Testis (tissue), 3 donors: ENCODE measurements around the gene MAML2. TPM values are rescaled to one million over a fixed set of nuclear protein-coding genes. Genes with fewer than 3 reads are reported as not detected.

Experiments used
- DNase-seq: peaks from one replicate; pipeline ENCODE4 v3.0.0-alpha.2; 2019
- H3K27ac ChIP-seq, 2 donors: fragments of 200-600 bp; sonication (generic); one replicate each; pipeline ENCODE4 v1.5.1; 2019
- H3K27me3 ChIP-seq: fragments of 200-600 bp; sonication (generic); one replicate; pipeline ENCODE4 v1.5.1; 2019
- H3K36me3 ChIP-seq: fragments of 200-600 bp; sonication (generic); one replicate; pipeline ENCODE4 v1.5.1; 2017; ENCODE audit warnings: low read depth; ENCODE audit errors: missing control alignments
- H3K4me1 ChIP-seq: fragments of 200-600 bp; sonication (generic); one replicate; pipeline ENCODE4 v1.5.1; 2019
- H3K4me3 ChIP-seq, 2 donors: fragments of 200-600 bp; sonication (generic); one replicate each; pipeline ENCODE4 v1.5.1; 2017 to 2019
- H3K9me3 ChIP-seq: fragments of 200-600 bp; sonication (generic); one replicate; pipeline ENCODE4 v1.5.1; 2017
- POLR2A ChIP-seq: fragments of 450-650 bp; IDR thresholded peaks from one replicate; pipeline ENCODE4 v1.6.1; 2017; ENCODE audit warnings: antibody characterized with exemption, mild to moderate bottlenecking, moderate library complexity
- WGBS, 2 donors: methylation state at CpG; one replicate each; pipeline ENCODE4 v1.1.5; 2018; 5-methylcytosine and 5-hydroxymethylcytosine counted together
- intact Hi-C: fragments of 100-400 bp; cut with DNase I; formaldehyde crosslinking; loops from one replicate; pipeline ENCODE4 v1.15.1; 2023; ENCODE audit warnings: low total_unique reads
- polyA plus RNA-seq: library from polyadenylated mRNA; stranded (reverse); fragments of 350-450 nt; fragmentation: Illumina TruSeq; extraction: RNeasy Lipid Tissue Mini Kit (QIAGEN cat#74804); gene quantifications from one replicate; pipeline ENCODE4 v1.2.3, GENCODE V29; 2014; ENCODE audit warnings: low read depth, low replicate concordance; ENCODE audit not compliant: insufficient read depth
- total RNA-seq, 2 donors: library from RNA; depleted of rRNA; stranded (reverse); fragments of >200 nt; gene quantifications; one replicate each; pipeline ENCODE4 v1.2.3, GENCODE V29; 2016
- TF ChIP-seq, protein P1 (sequence below), 3 experiments: fragments of 450-650 bp in 2 of 3; fragments of 200-600 bp in 1 of 3; sonication (generic) in 1 of 3; IDR thresholded peaks; one replicate each; pipeline ENCODE4 v1.5.1; 2016 to 2019; ENCODE audit warnings: antibody characterized with exemption in 3 of 3, mild to moderate bottlenecking in 2 of 3, moderate library complexity in 1 of 3

MAML2 gene
- total and polyA plus RNA-seq, 3 donors from 2014 or later = 5.1 to 23.6 (median 17.6) TPM

GRCh38 chr11:96044747-96045146 is 298.2 kb downstream of the MAML2 start:
- Histone ChIP-seq H3K4me3 (no peak overlapping the region), H3K27me3 (no peaks in the 10 kb centered on the region), H3K27ac (no peak overlapping the region), H3K9me3 (no peaks in the 10 kb centered on the region), H3K36me3 (no peaks in the 10 kb centered on the region), H3K4me1 (no peaks in the 10 kb centered on the region)
- intact Hi-C loops = no loop called here
- no peak for TF ChIP-seq POLR2A
- TF ChIP-seq, protein P1, sequence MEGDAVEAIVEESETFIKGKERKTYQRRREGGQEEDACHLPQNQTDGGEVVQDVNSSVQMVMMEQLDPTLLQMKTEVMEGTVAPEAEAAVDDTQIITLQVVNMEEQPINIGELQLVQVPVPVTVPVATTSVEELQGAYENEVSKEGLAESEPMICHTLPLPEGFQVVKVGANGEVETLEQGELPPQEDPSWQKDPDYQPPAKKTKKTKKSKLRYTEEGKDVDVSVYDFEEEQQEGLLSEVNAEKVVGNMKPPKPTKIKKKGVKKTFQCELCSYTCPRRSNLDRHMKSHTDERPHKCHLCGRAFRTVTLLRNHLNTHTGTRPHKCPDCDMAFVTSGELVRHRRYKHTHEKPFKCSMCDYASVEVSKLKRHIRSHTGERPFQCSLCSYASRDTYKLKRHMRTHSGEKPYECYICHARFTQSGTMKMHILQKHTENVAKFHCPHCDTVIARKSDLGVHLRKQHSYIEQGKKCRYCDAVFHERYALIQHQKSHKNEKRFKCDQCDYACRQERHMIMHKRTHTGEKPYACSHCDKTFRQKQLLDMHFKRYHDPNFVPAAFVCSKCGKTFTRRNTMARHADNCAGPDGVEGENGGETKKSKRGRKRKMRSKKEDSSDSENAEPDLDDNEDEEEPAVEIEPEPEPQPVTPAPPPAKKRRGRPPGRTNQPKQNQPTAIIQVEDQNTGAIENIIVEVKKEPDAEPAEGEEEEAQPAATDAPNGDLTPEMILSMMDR (IDR thresholded peaks at IDR 0.05) = no peak
- DNase-seq = no peak
- 84 to 89% methylated on average over 2 of the region's 2 CpGs for WGBS, 2 donors

GRCh38 chr11:96044311-96044710 is 298.7 kb downstream of the MAML2 start:
- no peak for DNase-seq
- Histone ChIP-seq H3K4me3 (no peak overlapping the region), H3K27ac (no peak overlapping the region), H3K36me3 (no peaks in the 10 kb centered on the region), H3K27me3 (no peaks in the 10 kb centered on the region), H3K9me3 (no peaks in the 10 kb centered on the region), H3K4me1 (no peaks in the 10 kb centered on the region)
- intact Hi-C loops = no loop called here
- TF ChIP-seq, protein P1 (IDR thresholded peaks at IDR 0.05) = no peak
- TF ChIP-seq POLR2A = no peak

GRCh38 chr11:96043291-96043690 is 299.7 kb downstream of the MAML2 start:
- intact Hi-C loops = no loop called here
- WGBS, 2 donors = 83 to 85% methylated on average over 1 of the region's 1 CpG
- no peak overlapping the region for H3K27ac ChIP-seq

GRCh38 chr11:96038046-96038445 is 304.9 kb downstream of the MAML2 start:
- H3K27ac ChIP-seq = no peak overlapping the region
- no peak for TF ChIP-seq POLR2A
- TF ChIP-seq, protein P1 (IDR thresholded peaks at IDR 0.05) = no peak
- no peaks in the 10 kb centered on the region for H3K36me3 ChIP-seq
- H3K27me3 ChIP-seq = no peaks in the 10 kb centered on the region
- H3K4me3 ChIP-seq = no peak overlapping the region
- intact Hi-C loops = no loop called here
- DNase-seq = no peak
- 91 to 92% methylated on average over 5 of the region's 5 CpGs for WGBS, 2 donors
- H3K4me1 ChIP-seq = no peaks in the 10 kb centered on the region
- no peaks in the 10 kb centered on the region for H3K9me3 ChIP-seq

More at GRCh38 chr11:96043291-96043690, 299.7 kb downstream of the MAML2 start:
- Histone ChIP-seq H3K4me1 (no peaks in the 10 kb centered on the region), H3K9me3 (no peaks in the 10 kb centered on the region), H3K4me3 (no peak overlapping the region), H3K27me3 (no peaks in the 10 kb centered on the region), H3K36me3 (no peaks in the 10 kb centered on the region)
- no peak for DNase-seq
- no peak for TF ChIP-seq POLR2A
- TF ChIP-seq, protein P1 (IDR thresholded peaks at IDR 0.05) = no peak

DNA sequence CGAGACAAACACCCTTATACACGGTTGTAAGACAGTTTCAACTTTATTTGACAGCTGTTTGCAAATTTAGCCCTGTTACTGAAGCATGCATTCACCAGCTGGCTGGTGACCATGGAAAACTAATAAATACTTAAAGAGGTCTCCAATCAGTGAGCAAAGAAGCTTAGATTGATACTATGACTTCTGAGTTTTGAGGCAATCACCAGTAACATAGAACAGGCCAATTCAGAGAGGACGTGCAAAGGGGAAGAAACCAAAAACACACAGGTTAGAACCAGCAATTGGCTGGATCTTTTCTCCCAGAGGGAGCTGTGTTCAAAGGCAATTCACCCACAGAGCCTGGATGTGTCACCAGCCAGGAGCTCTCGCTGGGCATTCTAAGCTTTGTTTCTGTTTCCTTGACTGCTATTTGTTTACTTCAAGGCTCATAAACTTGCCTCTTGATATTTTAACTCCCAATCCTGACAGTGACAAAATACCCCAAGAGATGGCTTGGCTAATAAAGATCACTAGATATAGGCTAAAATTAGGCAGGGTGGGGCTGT is 305.5 kb downstream of the MAML2 start:
- Histone ChIP-seq H3K4me3 (no peak overlapping the region), H3K36me3 (no peaks in the 10 kb centered on the region), H3K27ac (no peak overlapping the region), H3K4me1 (no peaks in the 10 kb centered on the region), H3K9me3 (no peaks in the 10 kb centered on the region), H3K27me3 (no peaks in the 10 kb centered on the region)
- DNase-seq = no peak
- TF ChIP-seq, protein P1 (IDR thresholded peaks at IDR 0.05) = no peak
- no peak for TF ChIP-seq POLR2A
- WGBS, 2 donors = 68 to 82% methylated on average over 4 of the region's 4 CpGs
- intact Hi-C loops = no loop called here
